ENCODE data around the gene DCLRE1C. TPM values are rescaled to one million over a fixed set of nuclear protein-coding genes. Genes with fewer than 3 reads are reported as not detected.

Gene DCLRE1C
- total and polyA plus RNA-seq, 2 donors (not counting 1 experiment from before 2014, with no cell fraction given), result 24.0 to 61.8 TPM

DNA sequence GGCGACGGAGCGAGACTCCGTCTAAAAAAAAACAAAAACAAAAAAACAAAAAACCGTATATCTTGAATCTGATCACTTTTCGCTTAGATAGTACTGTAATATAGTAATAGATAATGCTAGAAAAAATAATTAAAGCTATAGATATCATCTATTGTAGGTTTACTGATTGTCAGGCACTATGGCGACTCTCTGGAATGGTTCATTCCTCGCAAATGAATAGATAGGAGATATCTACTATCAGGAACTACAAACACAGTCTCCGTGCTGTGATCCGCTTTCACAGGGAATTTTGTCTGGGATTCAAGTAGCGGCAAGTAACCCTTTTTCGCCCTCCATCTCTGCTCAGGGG lies 5.0 kb upstream of the DCLRE1C start:
- Mint-ChIP-seq H3K9me3 (ENCODE audit: insufficient read depth) (no peaks in the 10 kb centered on the region), H3K27me3 (no peaks in the 10 kb centered on the region), H3K4me1 (peaks cover 27% of the 10 kb centered on the region), H3K4me3 (peak overlapping the region; percentile 99), H3K27ac (peak overlapping the region; percentile 98)
- ChIA-PET POLR2A (interaction anchor here (0.6 to 1.4 kb wide), 4 partner anchors 8 to 138 kb away, joined by 3 to 7 read pairs (median 6); partner anchors contain the start of genes RPP38 and SUV39H2), CTCF (interaction anchor here (0.8 to 2.5 kb wide), 7 partner anchors 10 to 147 kb away, joined by 3 to 9 read pairs (median 7); partner anchors contain the start of genes CDNF, HSPA14, MSANTD7 and SUV39H2)
- H3K79me2 ChIP-seq (ENCODE audit: control insufficient read depth, insufficient read depth, low read length), result no peaks in the 10 kb centered on the region
- TF ChIP-seq EZH2 (IDR thresholded peaks at IDR 0.05; ENCODE audit: borderline replicate concordance, insufficient read depth, low read depth, low read length, poor library complexity, severe bottlenecking), result no peak
- TF ChIP-seq, protein P1, sequence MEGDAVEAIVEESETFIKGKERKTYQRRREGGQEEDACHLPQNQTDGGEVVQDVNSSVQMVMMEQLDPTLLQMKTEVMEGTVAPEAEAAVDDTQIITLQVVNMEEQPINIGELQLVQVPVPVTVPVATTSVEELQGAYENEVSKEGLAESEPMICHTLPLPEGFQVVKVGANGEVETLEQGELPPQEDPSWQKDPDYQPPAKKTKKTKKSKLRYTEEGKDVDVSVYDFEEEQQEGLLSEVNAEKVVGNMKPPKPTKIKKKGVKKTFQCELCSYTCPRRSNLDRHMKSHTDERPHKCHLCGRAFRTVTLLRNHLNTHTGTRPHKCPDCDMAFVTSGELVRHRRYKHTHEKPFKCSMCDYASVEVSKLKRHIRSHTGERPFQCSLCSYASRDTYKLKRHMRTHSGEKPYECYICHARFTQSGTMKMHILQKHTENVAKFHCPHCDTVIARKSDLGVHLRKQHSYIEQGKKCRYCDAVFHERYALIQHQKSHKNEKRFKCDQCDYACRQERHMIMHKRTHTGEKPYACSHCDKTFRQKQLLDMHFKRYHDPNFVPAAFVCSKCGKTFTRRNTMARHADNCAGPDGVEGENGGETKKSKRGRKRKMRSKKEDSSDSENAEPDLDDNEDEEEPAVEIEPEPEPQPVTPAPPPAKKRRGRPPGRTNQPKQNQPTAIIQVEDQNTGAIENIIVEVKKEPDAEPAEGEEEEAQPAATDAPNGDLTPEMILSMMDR (IDR thresholded peaks at IDR 0.05), result no peak
- H3K4me2 ChIP-seq (replicated peaks; ENCODE audit: low read depth, low read length, poor library complexity, severe bottlenecking), result peak overlapping the region; percentile 92
- ATAC-seq (ENCODE audit: low read depth) (no peak), DNase-seq (no peak)
- WGBS (ENCODE audit: insufficient coverage), result 8% methylated on average over 4 of the region's 12 CpGs
- H2AFZ ChIP-seq (ENCODE audit: insufficient read depth, low read depth, low read length, poor library complexity, severe bottlenecking), result peak overlapping the region; percentile 90
- H3K4me3 ChIP-seq (ENCODE audit: control extremely low read depth in 1 of 5, extremely low read depth in 1 of 5, insufficient read depth in 1 of 5, low read depth in 2 of 5, low read length in 4 of 5), result peak overlapping the region in 4 of 5 experiments; percentile 83 to 99 (median 87)
- no peaks in the 10 kb centered on the region for H3K36me3 ChIP-seq (replicated peaks in 1 of 2; ENCODE audit: control extremely low read depth in 1 of 2, control insufficient read depth in 1 of 2, extremely low read depth in 1 of 2, insufficient read depth in 2 of 2, low read length in 1 of 2)
- peak overlapping the region; percentile 74 to 88 for H3K27ac ChIP-seq (ENCODE audit: low read length in 2 of 2)
- no peaks in the 10 kb centered on the region for H3K27me3 ChIP-seq (replicated peaks in 1 of 4; ENCODE audit: control extremely low read depth in 1 of 4, control insufficient read depth in 3 of 4, insufficient read depth in 4 of 4, low read length in 3 of 4)
- peak overlapping the region; percentile 93 for H3K9ac ChIP-seq (ENCODE audit: low read length)
- intact Hi-C loops (cut with micrococcal nuclease), result loop anchor here (1.0 to 2.0 kb wide), 3 partner anchors 81 to 138 kb away; partner anchors contain the start of genes CDNF, HSPA14, MSANTD7 and RPP38
- peaks cover 6 to 23% of the 10 kb centered on the region in 2 donors for H3K4me1 ChIP-seq (ENCODE audit: control insufficient read depth in 2 of 2, insufficient read depth in 2 of 2, low read length in 2 of 2)
- no peaks in the 10 kb centered on the region for H3K9me3 ChIP-seq (ENCODE audit: control extremely low read depth in 1 of 3, control insufficient read depth in 2 of 3, insufficient read depth in 1 of 3, low read length in 2 of 3)
- H4K20me1 ChIP-seq (ENCODE audit: control insufficient read depth, insufficient read depth, low read length, poor library complexity, severe bottlenecking), result no peaks in the 10 kb centered on the region

DNA sequence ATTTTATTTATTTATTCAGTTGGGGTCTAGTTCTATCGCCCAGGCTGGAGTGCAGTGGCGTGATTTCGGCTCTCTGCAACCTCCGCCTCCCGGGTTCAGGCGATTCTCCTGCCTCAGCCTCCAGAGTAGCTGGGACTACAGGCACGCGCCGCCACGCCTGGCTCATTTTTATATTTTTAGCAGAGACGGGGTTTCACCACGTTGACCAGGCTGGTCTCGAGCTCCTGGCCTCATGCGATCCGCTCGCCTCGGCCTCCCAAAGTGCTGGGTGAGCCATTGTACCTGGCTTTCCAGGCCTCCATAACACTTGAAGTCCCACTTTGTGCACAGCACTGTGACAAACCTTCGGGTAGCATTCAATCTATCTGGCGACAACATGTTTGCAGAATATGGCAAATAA lies 1.0 kb upstream of the DCLRE1C start:
- Histone ChIP-seq H3K4me3 (ENCODE audit: control extremely low read depth in 1 of 5, extremely low read depth in 1 of 5, insufficient read depth in 1 of 5, low read depth in 2 of 5, low read length in 4 of 5) (peak overlapping the region in 1 of 5 experiments; percentile 75), H3K4me1 (ENCODE audit: control insufficient read depth in 2 of 2, insufficient read depth in 2 of 2, low read length in 2 of 2) (peaks cover 36 to 56% of the 10 kb centered on the region in 2 donors), H3K27me3 (replicated peaks in 1 of 4; ENCODE audit: control extremely low read depth in 1 of 4, control insufficient read depth in 3 of 4, insufficient read depth in 4 of 4, low read length in 3 of 4) (no peaks in the 10 kb centered on the region), H3K79me2 (ENCODE audit: control insufficient read depth, insufficient read depth, low read length) (peaks cover 36% of the 10 kb centered on the region), H2AFZ (ENCODE audit: insufficient read depth, low read depth, low read length, poor library complexity, severe bottlenecking) (no peak overlapping the region), H3K9ac (ENCODE audit: low read length) (no peak overlapping the region), H3K4me2 (replicated peaks; ENCODE audit: low read depth, low read length, poor library complexity, severe bottlenecking) (peak overlapping the region; percentile 86), H4K20me1 (ENCODE audit: control insufficient read depth, insufficient read depth, low read length, poor library complexity, severe bottlenecking) (peaks cover 18% of the 10 kb centered on the region), H3K9me3 (ENCODE audit: control extremely low read depth in 1 of 3, control insufficient read depth in 2 of 3, insufficient read depth in 1 of 3, low read length in 2 of 3) (no peaks in the 10 kb centered on the region), H3K27ac (ENCODE audit: low read length in 2 of 2) (peak overlapping the region in 1 of 2 donors; percentile 87), H3K36me3 (replicated peaks in 1 of 2; ENCODE audit: control extremely low read depth in 1 of 2, control insufficient read depth in 1 of 2, extremely low read depth in 1 of 2, insufficient read depth in 2 of 2, low read length in 1 of 2) (peaks cover 0 to 7% of the 10 kb centered on the region in 2 experiments)
- 92% methylated on average over 18 of the region's 19 CpGs for WGBS (ENCODE audit: insufficient coverage)
- TF ChIP-seq, protein P1 (IDR thresholded peaks at IDR 0.05), result no peak
- TF ChIP-seq EZH2 (IDR thresholded peaks at IDR 0.05; ENCODE audit: borderline replicate concordance, insufficient read depth, low read depth, low read length, poor library complexity, severe bottlenecking), result no peak
- ChIA-PET POLR2A (interaction anchor here (1.2 kb wide), 1 partner anchor 28 kb away, joined by 3 read pairs; no protein-coding TSS in a partner anchor), CTCF (interaction anchor here (0.9 kb wide), 1 partner anchor 117 kb away, joined by 4 read pairs; the partner anchor contains the start of gene CDNF)
- no peak for ATAC-seq (ENCODE audit: low read depth)
- no peak for DNase-seq
- H3K9me3 Mint-ChIP-seq (ENCODE audit: insufficient read depth), result no peaks in the 10 kb centered on the region
- peaks cover 53% of the 10 kb centered on the region for H3K4me1 Mint-ChIP-seq
- H3K27ac Mint-ChIP-seq, result peak overlapping the region; percentile 97
- no peaks in the 10 kb centered on the region for H3K27me3 Mint-ChIP-seq
- H3K4me3 Mint-ChIP-seq, result peak overlapping the region; percentile 30
- intact Hi-C loops (cut with micrococcal nuclease), result loop anchor here (2.0 to 5.0 kb wide), 3 partner anchors 213 to 298 kb away; partner anchors contain the start of gene NMT2

Measured in B cell (primary cell).